Endothelial cell (in vitro differentiated cells): ENCODE results near the gene TSPO2. TPM values are rescaled to one million over a fixed set of nuclear protein-coding genes. Genes with fewer than 3 reads are reported as not detected.

Source experiments
- DNase-seq: peaks from one replicate; pipeline ENCODE4 v3.0.0; 2021; ENCODE audit warnings: low spot score
- H3K27ac Mint-ChIP-seq: one replicate; pipeline ENCODE4 v1.8.0; 2021; ENCODE audit warnings: mixed read lengths, inconsistent platforms; ENCODE audit not compliant: unreplicated experiment
- H3K27me3 Mint-ChIP-seq: one replicate; pipeline ENCODE4 v1.8.0; 2021; ENCODE audit warnings: mild to moderate bottlenecking, moderate library complexity, mixed read lengths, inconsistent platforms; ENCODE audit not compliant: unreplicated experiment
- H3K36me3 Mint-ChIP-seq: one replicate; pipeline ENCODE4 v1.8.0; 2021; ENCODE audit warnings: mild to moderate bottlenecking, low read depth, mixed read lengths, inconsistent platforms; ENCODE audit not compliant: unreplicated experiment
- H3K4me1 Mint-ChIP-seq: one replicate; pipeline ENCODE4 v1.8.0; 2021; ENCODE audit warnings: mild to moderate bottlenecking, mixed read lengths, inconsistent platforms; ENCODE audit not compliant: unreplicated experiment
- H3K4me3 Mint-ChIP-seq: one replicate; pipeline ENCODE4 v1.8.0; 2021; ENCODE audit warnings: mild to moderate bottlenecking, mixed read lengths, inconsistent platforms; ENCODE audit not compliant: unreplicated experiment
- H3K9me3 Mint-ChIP-seq: one replicate; pipeline ENCODE4 v1.8.0; 2021; ENCODE audit warnings: mixed read lengths, inconsistent platforms; ENCODE audit not compliant: unreplicated experiment
- CTCF ChIP-seq: fragments of 200-600 bp; sonication (generic); IDR thresholded peaks from one replicate; pipeline ENCODE4 v1.5.0; 2021; ENCODE audit warnings: antibody characterized with exemption; ENCODE audit not compliant: unreplicated experiment
- total RNA-seq: library from RNA; stranded (reverse); fragmentation: NEBNext Ultra II Directional; extraction: Animal tissue kit (Norgen Biotek cat#: 25700); gene quantifications from one replicate; pipeline ENCODE4 v1.2.1, GENCODE V29; 2021; ENCODE audit not compliant: unreplicated experiment

The TSPO2 gene
- total RNA-seq, 1 donor from 2014 or later: not detected

- Mint-ChIP-seq H3K9me3 (no peaks in the 10 kb centered on the region), H3K4me1 (peaks cover 31% of the 10 kb centered on the region), H3K27me3 (peaks cover 14% of the 10 kb centered on the region), H3K4me3 (peak within 1 kb of the TSS; percentile 93), H3K27ac (peak within 1 kb of the TSS; percentile 93), H3K36me3 (peaks cover 7% of the 10 kb centered on the region)
- DNase-seq: peak; percentile 99
- TF ChIP-seq CTCF: no peak
These were observed 29.9 kb downstream of the TSPO2 start, which contains the start of gene OARD1 for GRCh38 chr6:41071923-41072835. Gene OARD1, minus strand, starts transcription at chr6:41072356. Its CDS starts 722 bp downstream, at chr6:41071634.

- no peaks in the 10 kb centered on the region for H3K9me3 Mint-ChIP-seq
- peak; percentile 100 for DNase-seq
- peaks cover 7% of the 10 kb centered on the region for H3K36me3 Mint-ChIP-seq
- no peak for TF ChIP-seq CTCF
- peaks cover 31% of the 10 kb centered on the region for H3K4me1 Mint-ChIP-seq
- peaks cover 14% of the 10 kb centered on the region for H3K27me3 Mint-ChIP-seq
- peak within 1 kb of the TSS; percentile 93 for H3K4me3 Mint-ChIP-seq
- peak within 1 kb of the TSS; percentile 93 for H3K27ac Mint-ChIP-seq
These were observed 30.6 kb downstream of the TSPO2 start, which contains the start of gene NFYA for GRCh38 chr6:41072836-41073202. Gene NFYA, plus strand, starts transcription at chr6:41072974. Its CDS starts 6,116 bp downstream, at chr6:41079090.

DNA sequence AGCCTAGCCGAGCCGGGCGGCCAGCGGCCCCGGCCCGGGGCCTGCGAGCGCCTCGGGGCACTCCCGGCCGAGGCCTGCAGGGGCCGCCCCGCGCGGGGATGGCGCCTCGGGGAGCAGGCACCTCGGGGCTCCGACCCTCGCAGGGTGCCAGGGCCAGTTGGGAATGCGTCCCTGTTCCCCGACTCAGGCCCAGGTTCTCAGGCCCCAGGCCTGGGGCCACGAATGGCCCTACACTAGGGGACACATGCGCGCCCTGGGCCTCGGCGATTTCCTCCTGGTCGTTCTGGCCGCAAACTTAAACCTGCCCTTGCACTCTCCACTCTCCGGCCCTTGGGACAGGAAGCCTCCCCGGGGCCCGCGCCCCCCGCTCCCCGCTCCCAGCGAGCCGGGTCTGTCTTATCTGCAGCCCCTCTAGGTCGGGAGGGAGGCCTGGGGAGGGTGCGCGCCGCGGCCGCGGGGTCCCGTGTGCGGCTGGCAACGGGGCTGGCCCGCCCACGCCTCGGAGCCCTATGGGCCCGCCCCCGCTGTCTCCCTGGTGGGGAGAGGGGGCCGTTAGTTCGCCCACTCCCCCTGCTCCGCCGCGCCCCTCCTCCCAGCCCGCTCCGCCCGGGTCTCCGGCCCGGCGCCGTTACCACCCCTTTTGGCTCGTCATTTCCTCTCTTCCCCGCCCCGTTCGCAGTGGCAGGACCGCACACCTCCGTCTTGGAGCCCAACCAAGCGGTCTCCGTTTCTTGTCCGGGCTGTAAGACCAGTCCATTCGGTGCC, 31.1 kb downstream of the TSPO2 start:
- no peaks in the 10 kb centered on the region for H3K9me3 Mint-ChIP-seq
- peak; percentile 79 for TF ChIP-seq CTCF
- H3K4me1 Mint-ChIP-seq: peaks cover 35% of the 10 kb centered on the region

DNA sequence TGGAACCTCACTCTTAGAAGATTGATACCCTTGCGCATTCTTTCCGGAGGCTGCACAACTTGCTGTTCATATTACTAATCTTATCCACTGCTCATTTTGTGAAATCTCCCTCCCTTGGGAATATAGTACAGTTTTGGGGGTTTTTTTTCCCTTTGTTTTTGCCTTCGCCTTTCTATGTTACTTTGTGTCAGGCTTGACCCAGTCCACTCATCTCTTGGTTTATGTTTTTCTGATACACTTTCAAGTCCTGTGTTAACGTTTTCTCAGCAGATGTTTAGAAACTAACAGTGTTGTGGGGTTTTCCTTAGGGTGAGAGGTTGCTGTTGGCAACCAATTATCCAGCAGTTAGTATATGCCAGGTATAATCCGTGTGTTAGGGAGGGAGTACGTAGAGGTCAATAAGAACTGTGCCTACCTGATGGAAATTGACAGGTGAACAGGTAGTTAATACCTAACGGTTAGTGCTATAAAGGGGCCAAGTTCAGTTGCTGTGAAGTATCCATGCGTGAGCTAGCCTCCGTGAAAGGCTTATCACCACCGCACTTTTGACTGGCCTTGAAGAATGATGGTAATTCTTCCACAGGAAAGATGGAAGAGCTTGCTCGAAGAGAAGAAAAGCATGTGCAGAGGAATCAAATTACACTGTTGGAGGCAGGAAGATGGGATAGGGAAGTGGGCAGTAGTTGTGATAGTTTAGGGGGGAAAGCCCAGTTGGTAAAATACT, 31.9 kb downstream of the TSPO2 start:
- peak overlapping the region; percentile 90 for H3K27ac Mint-ChIP-seq
- H3K27me3 Mint-ChIP-seq: peaks cover 14% of the 10 kb centered on the region
- H3K4me1 Mint-ChIP-seq: peaks cover 39% of the 10 kb centered on the region
- no peak for DNase-seq
- no peaks in the 10 kb centered on the region for H3K9me3 Mint-ChIP-seq
- H3K4me3 Mint-ChIP-seq: peak overlapping the region; percentile 93
- H3K36me3 Mint-ChIP-seq: peaks cover 10% of the 10 kb centered on the region
- TF ChIP-seq CTCF: no peak

More for the DNA sequence above, 31.1 kb downstream of the TSPO2 start:
- Mint-ChIP-seq H3K4me3 (peak overlapping the region; percentile 93), H3K27me3 (peaks cover 14% of the 10 kb centered on the region), H3K36me3 (peaks cover 7% of the 10 kb centered on the region), H3K27ac (peak overlapping the region; percentile 90)
- peak; percentile 87 for DNase-seq
